Activated CD4-positive, alpha-beta T cell treated with anti-CD3 and anti-CD28 coated beads, Interleukin-2, amount 10 ng/mL, durations not matched to agents 7 days and 5 days (primary cell): ENCODE results near the gene SCGB3A2. TPM values are rescaled to one million over a fixed set of nuclear protein-coding genes. Genes with fewer than 3 reads are reported as not detected.
A peak's percentile ranks its signal among the peaks of the same experiment; 100 is the strongest.
"Not testable (repeated sequence)": the region's sequence is repeated elsewhere in the genome, so short reads cannot be mapped to it uniquely, and the experiment has no call there.

Experiments
- CTCF ChIA-PET: fragments of 350-600 bp; sonication (Branson Sonifier 250); formaldehyde crosslinking; loops from one replicate; lab custom pipeline; 2021; ENCODE audit warnings: antibody characterized with exemption; lab: Charles Lee
- POLR2A ChIA-PET: fragments of 350-600 bp; sonication (Branson Sonifier 250); formaldehyde crosslinking; loops from one replicate; lab custom pipeline; 2021; ENCODE audit warnings: antibody characterized with exemption; lab: Charles Lee
- DNase-seq: peaks from one replicate; pipeline ENCODE4 v3.0.0-alpha.2; 2020
- H3K27ac Mint-ChIP-seq: one replicate; pipeline ENCODE4 v1.8.0; 2021; ENCODE audit warnings: mild to moderate bottlenecking, moderate library complexity, mixed read lengths
- H3K27me3 Mint-ChIP-seq: one replicate; pipeline ENCODE4 v1.8.0; 2021; ENCODE audit warnings: mixed read lengths
- H3K36me3 Mint-ChIP-seq: one replicate; pipeline ENCODE4 v1.8.0; 2021; ENCODE audit warnings: low read depth, mixed read lengths
- H3K4me1 Mint-ChIP-seq: one replicate; pipeline ENCODE4 v1.8.0; 2021; ENCODE audit warnings: mixed read lengths
- H3K4me3 Mint-ChIP-seq: one replicate; pipeline ENCODE4 v1.8.0; 2021; ENCODE audit warnings: mild to moderate bottlenecking, moderate library complexity, mixed read lengths
- H3K9me3 Mint-ChIP-seq: one replicate; pipeline ENCODE4 v1.8.0; 2021; ENCODE audit warnings: mixed read lengths
- total RNA-seq, 2 experiments: library from RNA; stranded (reverse); gene quantifications; one replicate each; pipeline ENCODE4 v1.2.3, GENCODE V29; 2021

The SCGB3A2 gene
- total RNA-seq, 2 experiments from 2014 or later, result not detected

- DNase-seq, result no peak
- Mint-ChIP-seq H3K4me3 (no peak overlapping the region), H3K27ac (no peak overlapping the region), H3K4me1 (peaks cover 3% of the 10 kb centered on the region), H3K36me3 (no peaks in the 10 kb centered on the region), H3K27me3 (peaks cover 10% of the 10 kb centered on the region), H3K9me3 (no peaks in the 10 kb centered on the region)
- CTCF ChIA-PET, result no interaction called here
- POLR2A ChIA-PET, result no interaction called here
These were observed 24.2 kb upstream of the SCGB3A2 start for GRCh38 chr5:147854331-147854730.

GRCh38 chr5:147854894-147855773, 23.4 kb upstream of the SCGB3A2 start:
- no peak overlapping the region for H3K27ac Mint-ChIP-seq

GRCh38 chr5:147855774-147856069, 22.8 kb upstream of the SCGB3A2 start:
- H3K4me3 Mint-ChIP-seq, result no peak overlapping the region
- H3K4me1 Mint-ChIP-seq, result peaks cover 3% of the 10 kb centered on the region
- H3K27ac Mint-ChIP-seq, result no peak overlapping the region
- POLR2A ChIA-PET, result no interaction called here
- H3K9me3 Mint-ChIP-seq, result no peaks in the 10 kb centered on the region
- no peaks in the 10 kb centered on the region for H3K36me3 Mint-ChIP-seq
- no peak for DNase-seq
- CTCF ChIA-PET, result no interaction called here
- H3K27me3 Mint-ChIP-seq, result peaks cover 9% of the 10 kb centered on the region

More at GRCh38 chr5:147854894-147855773, 23.4 kb upstream of the SCGB3A2 start:
- Mint-ChIP-seq H3K36me3 (no peaks in the 10 kb centered on the region), H3K4me3 (no peak overlapping the region), H3K9me3 (no peaks in the 10 kb centered on the region), H3K27me3 (peaks cover 9% of the 10 kb centered on the region), H3K4me1 (peaks cover 3% of the 10 kb centered on the region)
- CTCF ChIA-PET, result no interaction called here
- POLR2A ChIA-PET, result no interaction called here
- DNase-seq, result no peak

- POLR2A ChIA-PET, result no interaction called here
- DNase-seq, result no peak
- CTCF ChIA-PET, result interaction anchor here (1.7 kb wide), 1 partner anchor 874 kb away, joined by 4 read pairs; no protein-coding TSS in a partner anchor
- Mint-ChIP-seq H3K36me3 (no peaks in the 10 kb centered on the region), H3K27me3 (peaks cover 9% of the 10 kb centered on the region), H3K4me3 (no peak overlapping the region), H3K9me3 (no peaks in the 10 kb centered on the region), H3K4me1 (peaks cover 3% of the 10 kb centered on the region), H3K27ac (no peak overlapping the region)
These were observed 21.7 kb upstream of the SCGB3A2 start for GRCh38 chr5:147856801-147857200.

GRCh38 chr5:147857302-147858129, 21.0 kb upstream of the SCGB3A2 start:
- Mint-ChIP-seq H3K4me3 (no peak overlapping the region), H3K4me1 (peaks cover 3% of the 10 kb centered on the region), H3K27ac (no peak overlapping the region), H3K36me3 (no peaks in the 10 kb centered on the region), H3K27me3 (peaks cover 9% of the 10 kb centered on the region), H3K9me3 (no peaks in the 10 kb centered on the region)
- ChIA-PET CTCF (interaction anchor here (1.7 kb wide), 1 partner anchor 873 kb away, joined by 4 read pairs; no protein-coding TSS in a partner anchor), POLR2A (no interaction called here)
- DNase-seq, result peak; percentile 59

GRCh38 chr5:147858565-147858964, 19.9 kb upstream of the SCGB3A2 start:
- H3K4me3 Mint-ChIP-seq, result no peak overlapping the region

GRCh38 chr5:147859962-147860640, 18.4 kb upstream of the SCGB3A2 start:
- ChIA-PET CTCF (no interaction called here), POLR2A (interaction anchor here (0.6 kb wide), 1 partner anchor 1916 kb away, joined by 6 read pairs; no protein-coding TSS in a partner anchor)
- H3K27me3 Mint-ChIP-seq, result peaks cover 5% of the 10 kb centered on the region
- H3K4me1 Mint-ChIP-seq, result peaks cover 3% of the 10 kb centered on the region
- no peak for DNase-seq
- no peak overlapping the region for H3K27ac Mint-ChIP-seq
- no peak overlapping the region for H3K4me3 Mint-ChIP-seq
- H3K9me3 Mint-ChIP-seq, result no peaks in the 10 kb centered on the region
- no peaks in the 10 kb centered on the region for H3K36me3 Mint-ChIP-seq

More at GRCh38 chr5:147858565-147858964, 19.9 kb upstream of the SCGB3A2 start:
- peaks cover 8% of the 10 kb centered on the region for H3K27me3 Mint-ChIP-seq
- no peak for DNase-seq
- CTCF ChIA-PET, result no interaction called here
- POLR2A ChIA-PET, result no interaction called here
- H3K4me1 Mint-ChIP-seq, result peaks cover 3% of the 10 kb centered on the region
- no peaks in the 10 kb centered on the region for H3K36me3 Mint-ChIP-seq
- no peak overlapping the region for H3K27ac Mint-ChIP-seq
- H3K9me3 Mint-ChIP-seq, result no peaks in the 10 kb centered on the region

GRCh38 chr5:147860641-147861025, 17.9 kb upstream of the SCGB3A2 start:
- CTCF ChIA-PET, result no interaction called here
- H3K27me3 Mint-ChIP-seq, result peaks cover 5% of the 10 kb centered on the region
- POLR2A ChIA-PET, result interaction anchor here (0.6 kb wide), 1 partner anchor 1916 kb away, joined by 6 read pairs; no protein-coding TSS in a partner anchor
- no peak for DNase-seq
- no peaks in the 10 kb centered on the region for H3K9me3 Mint-ChIP-seq
- no peak overlapping the region for H3K27ac Mint-ChIP-seq
- no peaks in the 10 kb centered on the region for H3K36me3 Mint-ChIP-seq
- no peak overlapping the region for H3K4me3 Mint-ChIP-seq
- H3K4me1 Mint-ChIP-seq, result peaks cover 3% of the 10 kb centered on the region

- CTCF ChIA-PET, result no interaction called here
These were observed 14.9 kb upstream of the SCGB3A2 start for GRCh38 chr5:147863454-147864158.

GRCh38 chr5:147869112-147869511, 9.4 kb upstream of the SCGB3A2 start:
- CTCF ChIA-PET, result no interaction called here

More at GRCh38 chr5:147863454-147864158, 14.9 kb upstream of the SCGB3A2 start:
- POLR2A ChIA-PET, result no interaction called here
- Mint-ChIP-seq H3K4me3 (no peak overlapping the region), H3K27ac (no peak overlapping the region), H3K27me3 (no peaks in the 10 kb centered on the region), H3K9me3 (no peaks in the 10 kb centered on the region), H3K36me3 (no peaks in the 10 kb centered on the region), H3K4me1 (no peaks in the 10 kb centered on the region)
- no peak for DNase-seq

GRCh38 chr5:147869892-147870291, 8.6 kb upstream of the SCGB3A2 start:
- POLR2A ChIA-PET, H3K4me3 Mint-ChIP-seq, H3K4me1 Mint-ChIP-seq, CTCF ChIA-PET, H3K36me3 Mint-ChIP-seq, H3K9me3 Mint-ChIP-seq, DNase-seq, H3K27ac Mint-ChIP-seq, H3K27me3 Mint-ChIP-seq: not testable (repeated sequence)

More at GRCh38 chr5:147869112-147869511, 9.4 kb upstream of the SCGB3A2 start:
- POLR2A ChIA-PET, result no interaction called here
- DNase-seq, result no peak
- Mint-ChIP-seq H3K27ac (no peak overlapping the region), H3K36me3 (no peaks in the 10 kb centered on the region), H3K27me3 (no peaks in the 10 kb centered on the region), H3K4me3 (no peak overlapping the region), H3K9me3 (no peaks in the 10 kb centered on the region), H3K4me1 (no peaks in the 10 kb centered on the region)

- DNase-seq, POLR2A ChIA-PET, H3K9me3 Mint-ChIP-seq, H3K27ac Mint-ChIP-seq, H3K27me3 Mint-ChIP-seq, H3K4me3 Mint-ChIP-seq, H3K4me1 Mint-ChIP-seq, H3K36me3 Mint-ChIP-seq, CTCF ChIA-PET: not testable (repeated sequence)
These were observed 6.4 kb upstream of the SCGB3A2 start for GRCh38 chr5:147871980-147872549.
